Motor neuron (in vitro differentiated cells): ENCODE results near the gene FCHSD1. TPM values are rescaled to one million over a fixed set of nuclear protein-coding genes. Genes with fewer than 3 reads are reported as not detected.
A peak's percentile ranks its signal among the peaks of the same experiment; 100 is the strongest.
"Not testable (repeated sequence)": the region's sequence is repeated elsewhere in the genome, so short reads cannot be mapped to it uniquely, and the experiment has no call there.

Experiments used
- ATAC-seq, 8 experiments: fragments of 200-7000 bp; cut with Tn5 transposase; replicated peaks in 6 of 8; 2 replicates each; pipeline ENCODE4 v1.8.0; 2021; ENCODE audit warnings: mild to moderate bottlenecking in 8 of 8, moderate library complexity in 8 of 8
- H3K27ac ChIP-seq, 2 donors: fragments of 250-450 bp; sonication (Bioruptor Pico); 2 replicates each; pipeline ENCODE4 v1.9.0; 2021; ENCODE audit warnings: antibody characterized with exemption in 2 of 2, mild to moderate bottlenecking in 2 of 2, moderate library complexity in 1 of 2
- H3K4me1 ChIP-seq, 2 donors: fragments of 250-450 bp; sonication (Bioruptor Pico); replicated peaks in 1 of 2; 2 replicates each; pipeline ENCODE4 v1.6.1; 2021; ENCODE audit warnings: antibody characterized with exemption in 2 of 2, mild to moderate bottlenecking in 2 of 2, moderate library complexity in 1 of 2
- H3K4me3 ChIP-seq, 5 donors: fragments of 250-450 bp; sonication (Bioruptor Pico); 2 replicates each; pipeline ENCODE4 v1.9.0; 2021; ENCODE audit warnings: antibody characterized with exemption in 5 of 5, mild to moderate bottlenecking in 5 of 5, moderate library complexity in 4 of 5
- WGBS, 10 experiments: fragments of 450-650 bp; shearing (Covaris generic); methylation state at CpG; one replicate each; pipeline ENCODE4 v1.0.0; 2022; 5-methylcytosine and 5-hydroxymethylcytosine counted together
- in situ Hi-C, 9 experiments: fragments of 400-800 bp; cut with MboI; loops; one replicate each; pipeline ENCODE4 v1.15.0; 2021; ENCODE audit warnings: low sequenced_read_pairs in 9 of 9, low pct_unique_long_range_greater_than_20kb in 2 of 9; ENCODE audit not compliant: unreplicated experiment in 9 of 9
- total RNA-seq, 8 experiments: library from RNA; unstranded; fragments of 300-600 nt; gene quantifications; 2 replicates each; pipeline versions ENCODE4 v1.2.3 to v1.2.4, GENCODE V29; 2022

The FCHSD1 gene
- total RNA-seq, 8 experiments from 2014 or later, result 5.2 to 22.6 (median 11.1) TPM

DNA sequence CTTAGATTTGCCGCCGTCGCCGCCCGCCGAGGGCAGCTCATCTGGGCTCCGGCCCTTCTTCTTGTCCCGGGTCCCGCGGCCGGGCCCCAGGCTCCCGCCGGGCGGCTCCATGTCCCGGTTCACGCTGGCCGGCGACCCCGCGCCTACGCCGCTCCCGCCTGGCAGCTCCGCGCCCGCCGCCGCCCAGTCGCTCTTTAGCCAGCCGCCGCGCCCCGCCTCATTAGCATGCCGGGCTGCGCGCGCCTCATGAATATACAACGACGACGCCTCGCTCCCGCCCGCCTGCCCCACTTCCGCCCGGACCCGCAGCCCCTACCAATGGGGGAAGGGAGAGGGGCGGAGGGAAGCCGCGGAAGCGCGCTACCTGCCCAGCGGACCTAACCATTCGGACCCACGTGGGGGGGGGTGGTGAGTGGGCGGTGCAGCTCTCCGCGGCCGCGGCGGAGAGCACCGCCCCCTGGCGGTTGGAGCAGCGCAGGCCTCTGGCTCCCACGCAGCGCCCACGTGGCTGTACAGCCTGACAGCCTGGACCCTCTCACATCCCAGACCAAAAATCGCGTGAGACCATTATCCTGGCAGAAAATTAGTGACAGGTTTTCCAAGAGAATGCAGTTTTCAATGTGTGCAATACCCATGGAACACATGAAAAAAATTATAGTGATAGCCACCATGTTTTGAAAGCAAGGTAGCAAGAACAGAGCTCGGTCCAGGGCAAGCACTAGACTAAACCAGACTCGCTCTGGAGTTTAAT is 32.2 kb downstream of the FCHSD1 start, which contains the start of gene DIAPH1:
TSS of gene DIAPH1 (minus strand) at position 197 of the 751 bp plus-strand sequence. CDS start at position 111, 86 bp downstream.
- 0 to 29% (median 13%) methylated on average over 1 to 10 of the region's 70 CpGs; no CpG with 5 or more reads in 5 of the 10 experiments for WGBS, 10 experiments
- H3K4me1 ChIP-seq, result peaks cover 5 to 10% of the 10 kb centered on the region in 2 donors
- peak within 1 kb of the TSS; percentile 64 to 83 (median 75) for H3K4me3 ChIP-seq
- peak; percentile 84 to 97 (median 94) for ATAC-seq
- in situ Hi-C loops, result no loop called here
- H3K27ac ChIP-seq, result peak within 1 kb of the TSS; percentile 9 to 52

DNA sequence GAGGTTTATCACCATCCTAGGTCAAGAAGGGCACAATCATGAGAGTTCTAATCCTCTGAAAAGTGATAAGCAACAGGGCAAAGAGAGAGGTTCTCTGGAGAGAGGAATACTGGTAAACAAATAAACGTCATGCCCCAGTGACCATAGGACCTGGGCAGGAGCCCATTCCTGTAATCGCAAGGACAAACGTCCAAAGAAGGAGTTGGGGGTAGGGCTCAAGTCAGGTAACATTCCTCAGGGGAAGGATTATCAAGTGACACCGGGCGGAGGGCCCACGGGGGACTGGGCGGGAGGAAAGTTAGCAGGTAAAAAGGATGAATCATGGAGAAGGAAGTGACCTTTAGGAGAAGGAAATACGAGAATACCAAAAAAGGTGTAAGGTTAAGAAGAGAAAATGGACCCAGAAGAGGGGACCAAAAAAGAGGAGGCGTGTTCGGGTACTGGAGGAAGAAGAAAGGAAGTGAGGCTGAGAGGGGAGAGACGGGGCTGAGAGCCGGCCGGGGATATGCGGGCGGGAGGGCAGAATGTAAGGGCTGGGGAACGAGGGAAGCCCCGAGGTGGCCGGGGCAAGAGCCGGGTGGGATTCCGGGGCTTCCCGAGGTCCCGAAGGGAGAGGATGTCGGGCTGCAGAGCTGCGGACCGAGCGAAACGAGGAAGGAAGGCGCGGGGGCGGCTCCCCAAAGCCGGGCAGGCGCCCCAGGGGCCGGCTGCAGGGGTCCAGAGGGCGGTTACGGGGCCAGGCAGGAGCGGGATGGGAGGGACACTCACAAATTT is 33.0 kb downstream of the FCHSD1 start:
- peak overlapping the region; percentile 9 to 52 for H3K27ac ChIP-seq
- H3K4me1 ChIP-seq, result peaks cover 5 to 10% of the 10 kb centered on the region in 2 donors
- peak overlapping the region; percentile 64 to 83 (median 75) for H3K4me3 ChIP-seq
- 0% methylated on average over 1 to 6 of the region's 36 CpGs; no CpG with 5 or more reads in 3 of the 10 experiments for WGBS, 10 experiments
- peak; percentile 16 to 51 (median 42) for ATAC-seq
- in situ Hi-C loops, result no loop called here

DNA sequence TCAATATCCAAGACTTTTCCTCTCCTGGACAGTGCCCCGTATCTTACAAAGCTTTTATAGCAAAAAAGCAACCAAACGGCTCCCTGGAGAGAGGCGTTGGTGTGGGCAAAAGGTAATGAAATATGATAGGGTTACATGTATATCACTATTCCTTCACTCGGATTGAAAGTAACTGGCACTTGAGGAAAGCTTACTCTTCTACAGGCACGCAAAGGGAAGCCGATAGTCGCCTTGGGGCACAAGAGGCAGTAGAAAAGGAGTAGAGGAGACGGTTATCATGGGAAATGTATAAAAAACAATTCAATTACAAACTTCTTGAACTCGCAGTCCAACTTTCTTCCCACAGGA is 33.6 kb downstream of the FCHSD1 start:
- 0 to 88% (median 15%) methylated on average over 1 to 9 of the region's 9 CpGs for WGBS, 10 experiments
- Histone ChIP-seq H3K27ac (no peak overlapping the region), H3K4me3 (peak overlapping the region; percentile 64 to 83 (median 75)), H3K4me1 (peaks cover 5 to 10% of the 10 kb centered on the region in 2 donors)
- in situ Hi-C loops, result no loop called here
- peak in 2 of 8 experiments; percentile 1 for ATAC-seq

DNA sequence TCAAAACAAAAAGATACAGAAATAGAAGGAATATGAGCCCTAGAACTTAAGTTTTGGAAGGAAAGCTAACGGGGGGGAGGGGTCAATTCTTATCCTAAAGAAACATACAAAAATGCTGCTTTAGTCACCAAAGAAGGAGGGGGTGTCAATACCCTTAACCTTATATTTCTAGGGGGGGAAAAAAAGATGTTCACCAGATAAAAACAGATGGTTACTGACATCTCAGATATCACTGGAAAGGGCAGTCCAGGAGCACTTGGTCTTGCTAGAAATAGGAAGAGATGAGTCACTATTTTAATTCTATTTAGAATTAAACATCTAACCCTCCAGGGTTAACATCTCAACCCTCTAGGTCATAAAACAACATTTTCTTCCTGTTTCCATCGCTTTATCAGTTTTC is 34.1 kb downstream of the FCHSD1 start:
- Histone ChIP-seq H3K27ac (no peak overlapping the region), H3K4me1 (peaks cover 5 to 10% of the 10 kb centered on the region in 2 donors)

DNA sequence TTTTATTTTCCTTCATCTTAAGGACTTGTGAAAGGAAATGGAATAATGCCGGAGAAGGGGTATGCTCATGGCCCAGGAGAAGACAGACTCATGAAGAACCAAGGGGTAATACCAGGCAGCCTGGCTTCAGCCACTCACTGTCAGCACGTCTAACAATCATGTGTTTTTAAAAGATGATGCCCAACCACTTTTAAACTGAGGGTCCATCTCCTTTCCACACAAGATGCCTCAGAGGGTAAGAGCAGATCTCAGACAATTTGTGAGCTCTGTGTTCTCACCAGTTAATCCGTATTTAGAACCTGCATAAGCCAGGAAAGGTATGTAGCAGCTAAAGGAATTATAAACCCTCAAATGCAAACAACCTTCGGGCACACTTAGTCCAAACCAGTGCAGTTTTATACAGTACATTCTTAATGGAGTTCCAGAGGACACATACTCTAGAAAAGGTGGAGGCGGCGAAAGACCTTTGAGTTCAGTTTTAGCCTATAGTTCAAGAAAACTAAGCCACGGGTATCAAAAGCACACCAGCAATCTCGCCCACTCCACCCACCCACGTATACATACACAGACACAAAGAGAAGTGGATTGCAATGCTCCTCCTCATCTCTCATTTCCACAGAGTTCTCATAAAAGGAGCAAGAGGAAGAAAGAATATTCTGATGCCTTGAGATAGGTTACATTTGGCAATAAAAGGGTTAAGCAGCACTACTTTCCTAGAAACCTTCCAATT is 35.1 kb downstream of the FCHSD1 start:
- no peak overlapping the region for H3K27ac ChIP-seq
- no peak for ATAC-seq
- in situ Hi-C loops, result no loop called here
- WGBS, 10 experiments, result 70 to 100% (median 88%) methylated on average over 1 to 6 of the region's 9 CpGs; no CpG with 5 or more reads in 3 of the 10 experiments
- no peak overlapping the region for H3K4me3 ChIP-seq
- peaks cover 5 to 10% of the 10 kb centered on the region in 2 donors for H3K4me1 ChIP-seq

More for the DNA sequence above, 34.1 kb downstream of the FCHSD1 start:
- ATAC-seq, result no peak
- H3K4me3 ChIP-seq, result peak overlapping the region in 1 of 5 donors; percentile 77
- 0 to 100% (median 64%) methylated on average over 1 to 2 of the region's 2 CpGs; no CpG with 5 or more reads in 2 of the 10 experiments for WGBS, 10 experiments
- in situ Hi-C loops, result no loop called here

DNA sequence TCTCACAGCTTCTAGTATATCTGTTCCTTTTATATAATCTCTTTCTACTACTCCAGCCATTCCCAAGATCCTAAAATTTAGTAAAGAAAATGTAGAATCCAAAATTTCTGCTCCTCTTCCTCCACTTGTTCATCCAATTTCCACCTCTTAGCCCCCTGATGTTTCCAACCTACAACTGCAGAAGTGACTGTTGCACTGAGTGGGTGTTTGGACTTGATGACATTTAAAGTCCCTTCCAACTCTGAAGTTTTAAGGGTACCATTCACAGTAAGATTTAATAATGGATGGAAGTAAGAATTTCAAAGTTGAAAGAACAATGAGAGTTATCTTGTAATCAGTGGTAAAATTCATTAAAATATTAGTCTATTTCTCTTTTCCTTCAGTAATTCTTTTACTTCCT is 37.9 kb downstream of the FCHSD1 start:
- Histone ChIP-seq H3K4me3 (no peak overlapping the region), H3K27ac (no peak overlapping the region), H3K4me1 (peaks cover 5 to 6% of the 10 kb centered on the region in 2 donors)
- ATAC-seq, result no peak
- in situ Hi-C loops, result no loop called here

DNA sequence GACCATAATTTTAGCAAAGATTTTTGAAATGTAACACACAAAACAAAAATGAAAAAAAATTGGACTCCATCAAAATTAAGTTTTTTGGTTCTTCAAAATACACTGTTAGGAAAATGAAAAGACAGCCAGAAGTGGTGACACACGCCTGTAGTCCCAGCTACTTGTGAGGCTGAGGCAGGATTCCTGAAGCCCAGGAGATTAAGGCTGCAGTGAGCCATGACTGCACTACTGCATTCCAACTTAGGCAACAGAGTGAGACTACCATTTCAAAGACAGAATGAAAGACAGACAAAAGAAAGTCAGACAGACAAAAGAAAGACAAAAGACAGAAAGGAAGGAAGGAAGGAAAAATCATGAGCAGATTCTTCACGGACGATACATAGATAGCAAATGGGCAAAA is 39.9 kb downstream of the FCHSD1 start:
- WGBS, 10 experiments, result 71 to 95% (median 88%) methylated on average over 1 to 3 of the region's 3 CpGs
- no peak for ATAC-seq
- no peak overlapping the region for H3K4me3 ChIP-seq
- in situ Hi-C loops, result no loop called here
- H3K27ac ChIP-seq, result no peak overlapping the region
- no peaks in the 10 kb centered on the region for H3K4me1 ChIP-seq

DNA sequence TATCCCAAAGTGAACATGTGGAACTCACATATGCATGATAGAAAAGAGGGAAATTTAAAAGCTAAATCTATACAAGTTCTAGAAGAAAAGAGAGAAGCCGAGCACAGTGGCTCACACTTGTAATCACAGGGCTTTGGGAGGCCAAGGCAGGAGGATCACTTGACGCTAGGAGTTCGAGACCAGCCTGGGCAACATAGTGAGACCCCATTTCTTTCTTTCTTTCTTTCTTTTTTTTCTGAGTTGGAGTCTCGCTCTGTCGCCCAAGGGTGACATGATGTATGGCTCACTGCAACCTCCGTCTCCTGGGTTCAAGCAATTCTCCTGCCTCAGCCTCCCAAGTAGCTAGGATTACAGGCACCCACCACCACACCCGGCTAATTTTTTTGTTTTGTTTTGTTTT is 41.3 kb downstream of the FCHSD1 start:
- ATAC-seq, in situ Hi-C loops, H3K27ac ChIP-seq, H3K4me3 ChIP-seq, H3K4me1 ChIP-seq: not testable (repeated sequence)
- 96 to 100% (median 100%) methylated on average over 2 to 6 of the region's 7 CpGs; no CpG with 5 or more reads in 2 of the 10 experiments for WGBS, 10 experiments

DNA sequence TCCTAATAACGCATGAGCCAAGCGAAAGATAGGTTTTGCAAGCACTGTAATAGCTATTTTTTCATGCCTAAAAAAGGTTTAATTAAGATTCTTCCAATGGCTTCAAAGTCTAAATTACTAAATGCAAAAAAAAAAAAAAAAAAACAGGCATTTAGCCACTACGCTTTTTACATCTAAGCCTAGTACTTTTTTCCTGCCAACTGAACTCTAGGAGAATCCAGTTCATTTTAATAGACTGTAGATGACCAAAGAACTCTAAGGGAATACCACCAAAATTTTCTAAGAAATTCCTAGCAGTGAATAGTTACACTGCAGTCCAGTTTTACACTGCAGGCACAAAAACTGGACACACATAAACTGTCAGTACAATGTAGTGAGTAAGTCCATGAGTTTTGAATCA is 42.2 kb downstream of the FCHSD1 start:
- H3K27ac ChIP-seq, result no peak overlapping the region
- 87 to 100% (median 97%) methylated on average over 1 to 3 of the region's 3 CpGs for WGBS, 10 experiments
- H3K4me3 ChIP-seq, result no peak overlapping the region
- in situ Hi-C loops, result no loop called here
- no peak for ATAC-seq
- no peaks in the 10 kb centered on the region for H3K4me1 ChIP-seq

DNA sequence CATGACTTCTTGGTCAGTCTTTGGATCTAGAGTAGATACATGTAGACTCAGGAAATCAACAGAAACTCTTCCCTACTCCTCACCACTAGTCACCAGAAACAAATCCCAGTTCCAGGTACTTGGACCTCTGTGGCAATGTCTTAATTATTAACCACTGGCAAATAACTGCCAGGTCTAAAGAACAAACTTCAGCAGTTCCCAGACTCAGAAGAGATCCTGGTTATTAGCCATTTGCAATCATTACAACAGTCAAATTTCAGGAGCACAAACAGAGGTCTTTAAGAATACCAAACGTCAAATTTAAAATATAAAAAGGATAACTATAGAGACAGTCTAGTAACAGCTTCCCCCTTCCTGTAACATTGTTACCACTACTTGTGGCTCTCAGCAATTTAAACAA is 42.7 kb downstream of the FCHSD1 start:
- Histone ChIP-seq H3K4me1 (no peaks in the 10 kb centered on the region), H3K4me3 (no peak overlapping the region), H3K27ac (no peak overlapping the region)
- in situ Hi-C loops, result no loop called here
- 60 to 100% (median 83%) methylated on average over 1 of the region's 1 CpG; no CpG with 5 or more reads in 5 of the 10 experiments for WGBS, 10 experiments
- no peak for ATAC-seq

DNA sequence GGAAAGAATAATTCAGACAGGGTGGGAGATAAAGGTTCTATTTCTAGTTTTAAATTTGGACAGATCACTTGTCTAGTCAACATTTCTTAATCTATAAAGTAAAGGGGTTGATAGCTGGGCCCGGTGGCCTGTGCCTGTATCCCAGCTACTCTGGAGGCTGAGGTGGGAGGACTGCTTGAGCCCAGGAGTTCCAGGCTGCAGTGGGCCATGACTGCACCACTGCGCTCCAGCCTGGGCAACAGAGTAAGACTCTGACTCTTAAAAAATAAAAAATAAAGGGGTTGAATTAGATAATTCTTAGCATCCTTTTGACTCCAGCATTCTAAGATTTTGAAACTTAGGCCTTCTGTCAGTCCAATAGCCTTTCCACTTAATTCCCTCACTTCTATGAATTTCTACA is 43.2 kb downstream of the FCHSD1 start:
- WGBS, 10 experiments, result 50 to 100% (median 90%) methylated on average over 1 to 2 of the region's 2 CpGs; no CpG with 5 or more reads in 2 of the 10 experiments
- in situ Hi-C loops, result no loop called here
- no peak for ATAC-seq
- H3K4me1 ChIP-seq, result no peaks in the 10 kb centered on the region
- H3K4me3 ChIP-seq, result no peak overlapping the region
- H3K27ac ChIP-seq, result no peak overlapping the region

DNA sequence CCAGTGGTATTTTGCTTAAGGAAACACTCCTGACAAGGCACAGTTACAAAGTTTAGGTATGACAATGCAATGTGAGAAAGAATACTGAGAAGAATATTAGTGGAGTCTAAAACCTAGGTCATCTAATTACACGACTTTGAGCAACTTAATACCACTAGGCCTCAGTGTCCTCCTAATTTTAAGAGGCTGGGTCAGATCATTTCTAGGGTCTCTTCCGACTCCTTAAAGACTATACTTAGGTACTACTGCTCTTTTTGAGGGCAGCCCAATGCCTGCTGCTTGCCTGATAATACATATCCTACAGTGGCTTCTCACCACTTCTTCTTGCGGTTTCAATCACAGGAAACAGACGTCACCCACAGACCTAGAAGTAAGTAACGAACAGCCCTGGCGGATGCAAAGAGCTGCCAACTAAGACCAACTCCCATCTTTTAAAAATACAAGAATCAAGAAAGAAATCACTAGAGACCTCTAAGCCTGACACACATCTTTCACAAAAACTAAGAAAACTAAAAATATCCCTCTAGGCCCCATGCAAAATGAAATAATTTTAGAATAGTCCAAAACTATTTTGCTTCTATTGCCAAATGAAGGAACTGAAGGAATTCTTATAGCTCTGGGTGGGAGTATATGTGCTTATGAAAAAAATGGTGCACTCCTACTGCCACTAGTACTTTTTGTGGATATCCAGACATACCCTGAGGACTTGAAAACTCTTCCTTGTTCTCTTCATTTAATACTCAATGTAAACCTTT is 45.5 kb downstream of the FCHSD1 start:
- in situ Hi-C loops, result no loop called here
- no peak overlapping the region for H3K4me3 ChIP-seq
- WGBS, 10 experiments, result 6 to 97% (median 80%) methylated on average over 2 to 6 of the region's 6 CpGs; no CpG with 5 or more reads in 2 of the 10 experiments
- ATAC-seq, result peak in 1 of 8 experiments; percentile 17
- H3K27ac ChIP-seq, result no peak overlapping the region
- no peaks in the 10 kb centered on the region for H3K4me1 ChIP-seq
